HG03469 (cell line): ENCODE measurements around the gene IFNA4.
"Not testable (repeated sequence)": the region's sequence is repeated elsewhere in the genome, so short reads cannot be mapped to it uniquely, and the experiment has no call there.

ENCODE experiments used
- ATAC-seq: cut with Tn5 transposase; IDR thresholded peaks from one replicate; pipeline ENCODE4 v1.9.1; 2021; ENCODE audit warnings: mild to moderate bottlenecking, moderate library complexity, moderate number of reproducible peaks; ENCODE audit not compliant: unreplicated experiment

The IFNA4 gene

DNA sequence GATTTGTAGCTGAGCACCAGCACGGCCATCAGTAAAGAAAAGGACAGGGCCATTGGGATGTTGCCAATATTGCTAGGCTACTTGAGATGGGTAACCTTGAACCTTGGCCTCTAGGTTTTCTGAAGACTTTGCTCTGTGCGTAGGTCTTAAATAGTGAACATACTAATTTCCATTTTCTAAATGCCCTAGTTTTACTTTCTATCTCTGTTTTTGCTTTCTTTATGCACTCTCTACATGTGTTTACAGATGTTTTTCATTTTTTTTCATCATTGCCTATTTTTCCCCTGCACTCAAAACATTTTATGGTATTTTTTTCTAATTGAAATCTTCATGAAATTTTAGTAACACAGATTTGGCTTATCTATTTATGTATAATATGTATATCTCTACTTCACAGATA lies 20.8 kb downstream of the IFNA4 start, which contains the start of gene IFNA21:
Gene IFNA21 (minus strand): TSS at position 101 of the 400 bp plus-strand sequence. CDS start 48 bp downstream, at position 53.
- ATAC-seq, result not testable (repeated sequence)

GRCh38 chr9:21165516-21165915 lies 21.9 kb downstream of the IFNA4 start:
- ATAC-seq, result no peak

- ATAC-seq, result peak; percentile 93
Observed at GRCh38 chr9:21160178-21160577, 27.2 kb downstream of the IFNA4 start.

DNA sequence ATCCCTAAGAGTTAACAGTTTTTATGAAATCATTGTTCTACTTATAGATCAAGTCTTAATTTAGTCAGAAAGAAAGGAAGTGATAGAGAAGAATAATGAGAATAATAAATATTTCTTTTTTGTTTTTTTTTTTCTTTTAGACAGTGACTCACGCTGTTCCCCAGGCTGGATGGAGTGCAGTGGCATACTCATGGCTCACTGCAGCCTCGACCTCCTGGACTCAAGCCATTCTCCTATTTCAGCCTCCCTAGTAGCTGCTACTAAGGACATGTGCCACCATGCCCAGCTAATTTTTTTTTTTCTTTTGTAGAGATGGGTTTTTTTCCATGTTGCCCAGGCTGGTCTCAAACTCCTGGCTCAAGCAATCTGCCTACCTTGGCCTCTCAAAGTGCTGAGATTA lies 31.9 kb downstream of the IFNA4 start:
- ATAC-seq, result no peak

- peak; percentile 61 for ATAC-seq
Observed at GRCh38 chr9:21154018-21154608, 33.3 kb downstream of the IFNA4 start.

DNA sequence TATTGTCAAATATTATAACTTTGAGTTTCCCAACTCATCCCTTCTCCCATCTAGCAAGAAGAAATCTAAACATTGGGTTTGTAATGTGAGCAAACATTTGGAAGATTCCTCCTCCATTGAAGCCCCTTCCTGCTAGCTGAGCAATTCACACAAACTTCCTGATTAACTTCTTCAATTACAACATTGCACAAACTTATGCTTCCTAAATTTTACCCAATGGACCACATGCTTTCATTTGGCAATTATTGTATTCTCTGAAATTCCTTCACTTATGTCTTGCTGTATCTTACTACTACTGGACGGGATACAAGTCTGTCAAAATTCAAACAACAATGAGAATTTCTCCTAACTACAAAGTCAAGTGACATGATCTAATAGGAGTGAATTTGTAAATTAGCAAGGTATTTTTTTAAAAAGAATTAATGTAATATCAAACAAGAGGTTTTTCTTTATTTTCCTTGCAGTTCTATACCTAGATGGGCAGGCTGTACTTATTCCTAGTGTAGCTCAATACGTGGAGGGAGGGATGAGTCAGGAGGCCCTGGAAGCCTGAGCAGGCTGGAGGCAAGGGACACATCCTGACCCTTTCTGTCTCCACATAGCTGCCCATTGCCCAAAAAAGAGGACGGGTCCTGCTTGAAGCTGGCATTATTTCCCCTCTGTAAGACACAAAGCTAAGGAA lies 33.9 kb downstream of the IFNA4 start:
- ATAC-seq, result no peak

- peak; percentile 51 for ATAC-seq
Observed at GRCh38 chr9:21144603-21145002, 42.8 kb downstream of the IFNA4 start.

GRCh38 chr9:21141427-21141882 lies 45.9 kb downstream of the IFNA4 start, which contains the start of gene IFNW1:
IFNW1 (minus strand) TSS chr9:21141832; CDS start chr9:21141570, 262 bp downstream.
- ATAC-seq, result no peak

DNA sequence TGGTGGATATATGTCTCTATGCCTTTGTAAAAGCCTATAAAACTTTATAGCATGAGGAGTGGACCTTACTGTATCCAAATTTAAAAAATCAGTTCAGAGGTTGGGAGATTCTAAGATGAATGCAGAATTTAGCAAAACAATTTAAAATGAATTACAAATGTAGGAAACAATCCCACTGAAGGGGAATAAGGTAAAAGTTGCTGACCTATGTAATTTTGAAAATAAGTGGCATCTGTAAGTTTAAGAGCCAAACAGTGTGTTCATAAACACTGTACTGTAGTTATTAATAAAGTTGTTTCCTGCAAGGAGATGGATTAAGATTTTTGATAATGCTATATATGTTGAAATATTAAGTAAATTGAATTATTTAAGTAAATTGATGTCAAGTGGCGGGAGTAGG lies 50.4 kb downstream of the IFNA4 start:
- no peak for ATAC-seq
